Cardiac muscle cell (in vitro differentiated cells and primary cell): ENCODE measurements around the gene COPS9. TPM values are rescaled to one million over a fixed set of nuclear protein-coding genes. Genes with fewer than 3 reads are reported as not detected.

Experiments
- DNase-seq, 2 donors: peaks; one replicate each; pipeline versions ENCODE4 v3.0.0 to v3.0.0-alpha.2; 2010 to 2017; ENCODE audit warnings: low read depth in 1 of 2, low spot score in 1 of 2
- H3K27ac ChIP-seq: fragments of 200-600 bp; sonication (generic); 2 replicates; pipeline ENCODE4 v1.5.1; 2016
- H3K27me3 ChIP-seq: fragments of 200-600 bp; sonication (generic); 2 replicates; pipeline ENCODE4 v1.6.0; 2016; ENCODE audit warnings: control low read depth
- H3K36me3 ChIP-seq: fragments of 200-600 bp; sonication (generic); 2 replicates; pipeline ENCODE4 v1.5.1; 2016; ENCODE audit warnings: control low read depth
- H3K4me1 ChIP-seq: fragments of 200-600 bp; sonication (generic); 2 replicates; pipeline ENCODE4 v1.8.1; 2017; ENCODE audit warnings: low read depth, mild to moderate bottlenecking, mixed run types
- H3K4me3 ChIP-seq: fragments of 200-600 bp; sonication (generic); 2 replicates; pipeline ENCODE4 v1.5.1; 2016; ENCODE audit warnings: mild to moderate bottlenecking
- H3K9me3 ChIP-seq: fragments of 200-600 bp; sonication (generic); 2 replicates; pipeline ENCODE4 v1.5.1; 2017; ENCODE audit warnings: low read depth, mild to moderate bottlenecking, control low read depth
- CTCF ChIP-seq: IDR thresholded peaks from 2 replicates; pipeline ENCODE4 v1.5.1; 2012; ENCODE audit warnings: low read depth, mild to moderate bottlenecking, low read length
- polyA plus RNA-seq: library from polyadenylated mRNA; unstranded; fragments of >200 nt; fragmentation: Nextera tagmentation; extraction: Ambion mirVana; gene quantifications from 2 replicates; pipeline ENCODE4 v1.2.1, GENCODE V29; 2016
- total RNA-seq: library from RNA; depleted of rRNA; stranded (reverse); fragments of >200 nt; gene quantifications from 2 replicates; pipeline ENCODE4 v1.2.3, GENCODE V29; 2016

COPS9 gene
- total and polyA plus RNA-seq, 2 experiments from 2014 or later = 111 to 321 TPM

DNA sequence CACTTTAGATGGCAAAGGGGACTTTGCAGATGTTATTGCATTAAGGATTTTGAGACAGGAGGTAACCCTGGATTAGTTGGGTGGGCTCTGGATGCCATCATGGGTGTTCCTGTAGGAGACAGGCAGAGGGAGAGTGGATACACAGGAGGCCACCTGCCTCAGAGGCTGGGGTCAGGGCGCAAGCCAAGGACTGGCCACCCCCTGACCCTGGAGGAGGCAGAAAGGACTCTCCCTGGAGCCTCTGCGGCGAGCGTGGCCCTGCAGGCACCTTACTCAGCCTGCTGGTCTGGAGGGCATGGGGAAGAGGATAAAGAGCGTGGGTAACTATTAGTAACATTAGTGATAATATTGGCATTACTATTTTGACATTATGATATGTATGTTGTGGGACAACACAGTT is 25.9 kb upstream of the COPS9 start:
- DNase-seq = no peak

GRCh38 chr2:240161087-240161750 is 25.1 kb upstream of the COPS9 start:
- Histone ChIP-seq H3K9me3 (no peaks in the 10 kb centered on the region), H3K36me3 (no peaks in the 10 kb centered on the region), H3K27me3 (no peaks in the 10 kb centered on the region), H3K27ac (no peak overlapping the region), H3K4me1 (no peaks in the 10 kb centered on the region), H3K4me3 (no peak overlapping the region)
- DNase-seq = no peak
- TF ChIP-seq CTCF = no peak

More for the DNA sequence above, 25.9 kb upstream of the COPS9 start:
- H3K36me3 ChIP-seq = no peaks in the 10 kb centered on the region
- H3K27ac ChIP-seq = no peak overlapping the region
- H3K4me1 ChIP-seq = no peaks in the 10 kb centered on the region
- H3K4me3 ChIP-seq = no peak overlapping the region
- no peaks in the 10 kb centered on the region for H3K27me3 ChIP-seq
- no peak for TF ChIP-seq CTCF
- no peaks in the 10 kb centered on the region for H3K9me3 ChIP-seq

DNA sequence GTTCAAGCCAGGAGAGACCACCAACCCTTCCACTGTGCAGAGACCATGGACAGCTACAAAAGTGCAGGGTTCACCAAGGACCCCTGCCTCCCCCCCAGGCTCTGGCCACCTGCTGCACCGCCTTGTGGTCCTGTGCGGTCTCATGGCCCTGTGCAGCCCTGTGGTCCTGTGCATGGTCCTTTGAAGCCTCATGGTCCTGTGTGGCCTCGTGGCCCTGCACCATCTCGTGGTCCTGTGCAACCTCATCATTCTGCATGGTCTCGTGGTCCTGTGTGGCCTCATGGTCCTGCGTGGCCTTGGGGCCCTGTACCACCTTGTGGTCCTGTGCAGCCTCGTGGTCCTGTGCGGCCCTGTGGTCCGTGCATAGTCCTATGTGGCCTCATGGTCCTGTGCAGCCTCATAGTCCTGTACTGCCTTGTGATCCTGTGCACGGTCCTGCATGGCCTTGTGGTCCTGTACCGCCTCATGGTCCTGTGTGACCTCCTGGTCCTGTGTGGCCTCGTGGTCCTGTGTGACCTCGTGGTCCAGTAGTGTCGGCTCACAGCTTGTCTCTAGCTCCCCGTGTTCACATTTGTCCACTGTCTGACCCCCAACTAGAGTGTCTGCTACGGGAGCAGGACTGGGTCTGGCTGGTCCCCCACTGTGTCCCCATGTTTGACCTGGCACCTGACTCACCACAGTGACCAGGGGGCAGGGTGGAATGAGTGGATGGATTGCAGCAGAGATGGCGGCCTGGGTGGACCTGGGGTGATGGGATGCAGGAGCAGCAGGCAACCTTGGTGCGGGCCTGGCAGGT is 24.4 kb upstream of the COPS9 start:
- DNase-seq = no peak
- Histone ChIP-seq H3K27ac (no peak overlapping the region), H3K27me3 (no peaks in the 10 kb centered on the region), H3K4me1 (no peaks in the 10 kb centered on the region), H3K9me3 (no peaks in the 10 kb centered on the region), H3K4me3 (no peak overlapping the region), H3K36me3 (no peaks in the 10 kb centered on the region)
- TF ChIP-seq CTCF = no peak

DNA sequence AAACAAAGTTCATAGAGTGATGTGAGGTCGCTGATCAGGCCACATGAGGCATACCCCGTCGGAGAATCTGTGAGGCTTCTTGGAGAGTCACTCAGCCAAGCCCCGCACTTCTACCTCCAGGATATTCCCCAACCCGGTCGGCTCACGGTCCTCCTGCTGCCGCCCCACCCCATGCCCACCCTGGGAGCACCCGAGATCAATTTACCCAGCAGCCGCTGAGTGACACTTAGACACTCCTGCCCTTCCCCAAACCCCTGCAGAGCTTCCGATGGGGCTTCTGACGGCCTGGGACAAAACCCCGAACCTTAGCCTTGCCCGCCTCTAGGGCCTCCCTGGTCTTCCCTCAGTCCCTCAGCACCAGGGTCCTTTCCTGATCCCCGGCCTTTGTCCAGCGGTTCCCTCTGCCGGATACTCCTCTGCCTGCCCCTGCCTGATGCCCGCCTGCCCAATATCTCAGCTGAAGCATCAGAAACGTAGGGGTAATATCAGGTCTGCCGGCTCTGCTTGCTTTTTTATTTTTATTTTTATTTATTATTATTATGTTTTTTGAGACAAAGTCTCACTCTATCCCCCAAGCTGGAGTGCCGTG is 23.2 kb upstream of the COPS9 start:
- Histone ChIP-seq H3K36me3 (no peaks in the 10 kb centered on the region), H3K4me3 (no peak overlapping the region), H3K27me3 (no peaks in the 10 kb centered on the region), H3K27ac (no peak overlapping the region), H3K9me3 (no peaks in the 10 kb centered on the region), H3K4me1 (no peaks in the 10 kb centered on the region)
- TF ChIP-seq CTCF = no peak
- DNase-seq = no peak

DNA sequence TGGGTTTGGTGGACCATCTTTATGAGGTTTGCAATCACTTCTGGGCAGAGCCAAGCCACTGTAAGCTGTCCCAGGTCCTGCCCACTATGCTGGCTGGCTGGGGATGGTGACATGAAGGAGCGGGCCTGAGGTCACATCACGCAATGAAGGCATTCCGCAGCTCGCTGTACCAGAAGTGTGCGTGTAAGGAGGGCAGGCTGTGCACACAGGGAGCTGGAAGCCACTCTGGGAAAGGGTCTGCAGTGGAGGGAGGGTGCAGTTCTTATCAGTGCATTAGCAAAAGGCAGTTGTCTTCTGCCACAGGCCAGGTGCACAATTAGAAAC is 21.0 kb upstream of the COPS9 start:
- Histone ChIP-seq H3K4me3 (no peak overlapping the region), H3K9me3 (no peaks in the 10 kb centered on the region), H3K27me3 (no peaks in the 10 kb centered on the region), H3K4me1 (no peaks in the 10 kb centered on the region), H3K27ac (no peak overlapping the region), H3K36me3 (no peaks in the 10 kb centered on the region)
- TF ChIP-seq CTCF = no peak
- DNase-seq = no peak
